ENCODE results near the gene FN3K.
A peak's percentile ranks its signal among the peaks of the same experiment; 100 is the strongest.

FN3K gene

DNA sequence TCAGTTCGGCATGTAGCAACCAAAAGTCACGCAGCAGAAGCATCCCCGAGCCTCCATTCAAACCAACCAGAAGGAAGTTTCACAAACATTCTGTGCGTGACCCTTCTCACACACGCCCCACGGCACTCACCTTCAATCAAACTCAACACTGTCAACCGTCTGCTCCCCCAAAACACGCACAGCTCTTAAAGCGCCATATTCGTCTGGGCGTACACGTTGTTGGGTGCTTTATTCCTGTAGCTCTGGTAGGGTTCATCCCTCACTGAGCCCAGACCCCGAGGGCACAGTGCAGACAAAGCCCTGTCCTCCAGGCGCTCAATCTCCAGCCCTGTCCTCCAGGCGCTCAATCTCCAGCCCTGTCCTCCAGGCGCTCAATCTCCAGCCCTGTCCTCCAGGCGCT lies 39.2 kb upstream of the FN3K start:
- H3K36me3 ChIP-seq, result peaks cover 0 to 5% (median 0%) of the 10 kb centered on the region in 3 donors
- no peak for TF ChIP-seq CTCF (IDR thresholded peaks at IDR 0.05)
- no peaks in the 10 kb centered on the region for H3K27me3 ChIP-seq
- peaks cover 0 to 24% (median 13%) of the 10 kb centered on the region in 4 donors for H3K4me1 ChIP-seq
- no peak overlapping the region for H3K4me3 ChIP-seq
- no peak overlapping the region for H3K27ac ChIP-seq
- no peaks in the 10 kb centered on the region for H3K9me3 ChIP-seq
- DNase-seq, result no peak
- intact Hi-C loops (cut with DNase I; ENCODE audit: low total_unique reads), result loop anchor here (5.0 to 10.0 kb wide), 2 partner anchors 56 to 101 kb away; partner anchors contain the start of gene TBCD

DNA sequence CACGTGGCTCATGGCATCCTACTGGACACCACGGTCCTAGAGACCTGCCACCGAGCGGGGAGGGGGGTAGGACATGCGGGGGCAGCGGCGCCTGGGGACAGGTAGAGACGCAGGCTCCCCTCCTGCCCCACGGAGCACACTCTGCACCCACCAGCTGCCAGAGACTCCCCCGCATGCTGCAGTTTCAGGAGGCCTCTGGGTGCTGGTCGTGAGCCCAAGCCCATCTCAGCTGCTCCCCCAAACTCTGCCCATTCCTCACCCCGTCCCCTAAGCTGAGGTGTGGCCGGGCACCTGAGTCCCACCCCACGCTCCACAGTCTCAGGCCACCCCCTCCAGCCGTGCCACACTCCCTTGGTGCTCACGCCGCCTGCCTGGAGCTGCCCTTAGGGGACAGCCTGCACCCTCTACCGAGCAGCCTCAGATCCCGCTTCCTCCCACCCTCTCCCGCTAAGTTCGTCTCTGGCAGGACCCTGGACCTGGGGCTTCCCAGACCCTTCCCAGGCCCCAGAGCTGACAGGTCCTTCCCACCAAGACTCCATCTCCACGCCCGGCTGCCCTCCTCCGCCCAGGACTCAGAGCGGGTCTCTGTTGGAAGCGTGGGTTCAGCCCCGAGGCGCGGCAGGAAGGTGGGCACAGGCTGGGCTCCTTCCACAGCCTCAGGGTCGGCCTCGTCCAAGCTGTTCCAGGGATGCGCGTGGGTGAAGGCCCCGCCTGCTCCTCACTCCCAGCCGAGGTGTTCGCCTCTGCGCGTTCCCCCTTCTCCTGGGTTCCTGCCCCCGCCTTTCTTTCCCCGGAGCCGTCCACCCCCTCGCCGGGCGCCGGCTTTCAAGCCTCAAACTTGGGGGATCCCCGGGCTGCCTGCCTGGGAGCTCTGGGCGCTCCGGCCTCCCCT lies 38.3 kb upstream of the FN3K start:
- Histone ChIP-seq H3K36me3 (no peaks in the 10 kb centered on the region), H3K27me3 (no peaks in the 10 kb centered on the region), H3K4me3 (peak overlapping the region; percentile 72 to 93), H3K4me1 (peaks cover 0 to 30% (median 18%) of the 10 kb centered on the region in 4 donors), H3K27ac (peak overlapping the region; percentile 48 to 69), H3K9me3 (no peaks in the 10 kb centered on the region)
- DNase-seq, result no peak
- intact Hi-C loops (cut with DNase I; ENCODE audit: low total_unique reads), result loop anchor here (5.0 to 10.0 kb wide), 2 partner anchors 55 to 102 kb away; partner anchors contain the start of gene TBCD
- no peak for TF ChIP-seq CTCF (IDR thresholded peaks at IDR 0.05)

DNA sequence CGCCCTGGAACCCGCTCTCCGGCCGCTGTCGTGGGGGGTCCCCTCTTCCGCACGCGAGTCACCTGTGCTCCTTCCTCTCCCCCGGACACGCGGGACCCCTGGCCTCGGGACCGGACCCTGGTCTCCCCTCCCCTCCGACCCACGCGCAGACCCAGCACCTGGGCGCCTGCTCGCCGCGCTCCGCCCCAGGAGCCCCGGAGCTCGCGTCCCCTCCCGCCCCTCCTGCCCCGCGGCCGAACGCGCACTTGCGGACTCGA lies 37.7 kb upstream of the FN3K start:
- no peak for DNase-seq
- H3K27ac ChIP-seq, result peak overlapping the region; percentile 48 to 69
- H3K36me3 ChIP-seq, result no peaks in the 10 kb centered on the region
- no peaks in the 10 kb centered on the region for H3K9me3 ChIP-seq
- H3K4me1 ChIP-seq, result peaks cover 0 to 32% (median 20%) of the 10 kb centered on the region in 4 donors
- peak overlapping the region; percentile 72 to 93 for H3K4me3 ChIP-seq
- H3K27me3 ChIP-seq, result no peaks in the 10 kb centered on the region
- intact Hi-C loops (cut with DNase I; ENCODE audit: low total_unique reads), result loop anchor here (5.0 to 10.0 kb wide), 2 partner anchors 55 to 103 kb away; partner anchors contain the start of gene TBCD
- no peak for TF ChIP-seq CTCF (IDR thresholded peaks at IDR 0.05)

GRCh38 chr17:82698065-82698973 lies 37.1 kb upstream of the FN3K start, which contains the start of gene RAB40B:
TSS of gene RAB40B (minus strand) at chr17:82698698. CDS start at chr17:82698596, 102 bp downstream.
- no peaks in the 10 kb centered on the region for H3K27me3 ChIP-seq
- intact Hi-C loops (cut with DNase I; ENCODE audit: low total_unique reads), result loop anchor here (5.0 to 10.0 kb wide), 2 partner anchors 54 to 104 kb away; partner anchors contain the start of gene TBCD
- no peak for TF ChIP-seq CTCF (IDR thresholded peaks at IDR 0.05)
- H3K4me3 ChIP-seq, result peak within 1 kb of the TSS; percentile 72 to 93
- peak within 1 kb of the TSS; percentile 60 to 69 for H3K27ac ChIP-seq
- peak; percentile 99 to 100 for DNase-seq
- peaks cover 0 to 32% (median 21%) of the 10 kb centered on the region in 4 donors for H3K4me1 ChIP-seq
- no peaks in the 10 kb centered on the region for H3K9me3 ChIP-seq
- no peaks in the 10 kb centered on the region for H3K36me3 ChIP-seq

DNA sequence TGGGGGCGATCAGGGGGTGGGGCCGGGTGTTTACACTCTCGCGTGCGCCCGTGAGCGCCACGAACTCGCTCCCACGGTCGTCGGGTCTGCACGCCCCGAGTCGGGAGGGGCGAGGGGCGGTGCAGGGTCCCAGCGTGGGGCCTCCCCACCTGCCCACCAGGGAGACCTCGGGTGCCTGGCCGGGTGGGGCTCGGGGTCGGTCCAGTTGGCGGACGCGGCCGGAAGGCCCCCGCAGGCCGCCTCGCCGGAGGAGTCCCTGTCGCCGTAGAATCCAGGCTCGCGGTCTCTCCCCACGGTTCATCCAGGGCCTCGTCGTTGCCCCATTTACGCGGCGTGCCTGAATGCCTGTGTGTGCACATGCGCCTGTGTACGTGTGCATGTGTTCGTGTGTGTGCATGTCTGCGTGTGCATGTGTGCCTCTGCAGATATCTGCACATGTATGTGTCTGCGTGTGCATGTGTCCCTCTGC lies 36.4 kb upstream of the FN3K start:
- no peak for TF ChIP-seq CTCF (IDR thresholded peaks at IDR 0.05)
- Histone ChIP-seq H3K27ac (peak overlapping the region; percentile 60 to 63), H3K4me1 (peaks cover 0 to 32% (median 21%) of the 10 kb centered on the region in 4 donors), H3K27me3 (no peaks in the 10 kb centered on the region), H3K4me3 (peak overlapping the region; percentile 72 to 93), H3K9me3 (no peaks in the 10 kb centered on the region), H3K36me3 (no peaks in the 10 kb centered on the region)
- DNase-seq, result no peak
- intact Hi-C loops (cut with DNase I; ENCODE audit: low total_unique reads), result loop anchor here (5.0 to 10.0 kb wide), 2 partner anchors 53 to 104 kb away; partner anchors contain the start of gene TBCD
